ENCODE results near the gene GRIK4.

GRIK4 gene

GRCh38 chr11:120597250-120598215, 86.0 kb downstream of the GRIK4 start:
- H3K27me3 ChIP-seq (ENCODE audit: control insufficient read depth, insufficient read depth, low read length): peaks cover 2% of the 10 kb centered on the region
- H3K9ac ChIP-seq (ENCODE audit: low read length): no peak overlapping the region
- no peak overlapping the region for H3K4me3 ChIP-seq (ENCODE audit: low read length)

DNA sequence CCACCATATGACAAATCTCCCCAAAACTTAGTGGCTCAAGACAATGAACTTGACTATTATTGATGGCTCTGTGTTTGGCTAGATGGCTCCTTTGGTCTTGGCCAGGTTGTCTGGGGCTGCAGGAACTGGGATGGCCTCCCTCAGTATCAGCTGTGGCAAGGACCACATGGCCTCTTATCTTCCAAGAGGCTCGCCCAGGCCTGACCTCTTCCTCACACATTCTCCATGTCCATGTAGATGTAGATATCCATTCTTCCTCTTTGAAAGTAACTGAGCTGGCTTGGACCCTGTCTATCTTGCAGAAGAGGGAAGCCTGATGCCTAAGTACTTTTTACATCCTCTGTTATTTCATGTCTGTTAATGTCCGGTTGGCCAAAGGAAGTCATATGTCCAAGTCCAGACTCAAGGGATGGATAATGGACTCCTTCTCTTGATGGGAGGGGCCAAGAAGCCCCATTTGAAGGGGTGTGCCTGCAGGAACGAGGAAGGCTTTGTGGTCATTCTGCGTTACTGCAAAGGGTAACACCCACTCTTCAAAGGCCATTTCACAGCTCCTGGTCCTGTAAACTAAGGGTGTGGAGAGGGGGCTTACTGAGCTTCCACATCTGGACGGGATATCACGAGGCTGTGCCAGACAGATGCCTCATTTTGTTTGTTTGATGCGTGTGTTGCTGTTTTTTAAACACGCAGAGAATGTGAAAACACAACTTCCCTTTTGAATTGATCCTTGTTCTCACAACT, 87.1 kb downstream of the GRIK4 start:
- no peaks in the 10 kb centered on the region for H3K36me3 ChIP-seq (ENCODE audit: control insufficient read depth, insufficient read depth, low read length)
- H3K4me1 ChIP-seq (ENCODE audit: control insufficient read depth, insufficient read depth, low read length): no peaks in the 10 kb centered on the region
- no peak overlapping the region for H3K4me3 ChIP-seq (ENCODE audit: low read length)
- peaks cover 2% of the 10 kb centered on the region for H3K27me3 ChIP-seq (ENCODE audit: control insufficient read depth, insufficient read depth, low read length)
- no peak overlapping the region for H3K9ac ChIP-seq (ENCODE audit: low read length)
- H3K9me3 ChIP-seq (ENCODE audit: control insufficient read depth, low read length): no peaks in the 10 kb centered on the region

More at GRCh38 chr11:120597250-120598215, 86.0 kb downstream of the GRIK4 start:
- Histone ChIP-seq H3K36me3 (ENCODE audit: control insufficient read depth, insufficient read depth, low read length) (no peaks in the 10 kb centered on the region), H3K4me1 (ENCODE audit: control insufficient read depth, insufficient read depth, low read length) (no peaks in the 10 kb centered on the region), H3K9me3 (ENCODE audit: control insufficient read depth, low read length) (no peaks in the 10 kb centered on the region)

DNA sequence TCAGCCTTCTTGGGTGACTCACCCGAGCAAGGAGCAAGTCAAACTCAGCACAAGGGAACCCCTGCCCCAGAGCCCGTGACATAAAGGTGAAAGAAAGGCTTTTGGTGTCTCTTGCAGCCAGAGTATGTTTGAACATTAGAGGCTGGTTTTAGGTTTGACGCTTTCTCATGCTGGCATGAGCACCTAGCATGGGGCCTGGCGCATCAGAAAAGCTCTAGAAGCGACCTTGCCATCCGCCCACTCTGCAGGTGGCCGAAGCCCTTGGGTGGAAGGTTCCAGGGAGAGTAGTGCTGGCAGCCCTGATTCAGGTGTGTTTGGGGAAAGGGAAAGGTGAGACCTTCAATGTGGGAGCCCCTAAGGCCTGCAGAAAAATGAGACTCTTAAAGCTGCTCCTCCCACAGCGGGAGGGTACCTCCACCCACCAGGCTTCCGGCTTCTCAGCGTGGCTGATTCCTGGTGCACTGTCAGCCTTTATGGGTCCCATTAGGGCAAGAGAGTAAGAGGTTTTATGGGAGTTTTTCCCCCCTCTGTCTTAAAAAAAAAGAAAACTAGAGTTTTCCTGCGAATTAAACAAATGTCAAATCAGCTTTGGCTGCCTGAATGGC, 88.4 kb downstream of the GRIK4 start:
- Histone ChIP-seq H3K4me1 (ENCODE audit: control insufficient read depth, insufficient read depth, low read length) (no peaks in the 10 kb centered on the region), H3K36me3 (ENCODE audit: control insufficient read depth, insufficient read depth, low read length) (no peaks in the 10 kb centered on the region), H3K27me3 (ENCODE audit: control insufficient read depth, insufficient read depth, low read length) (peaks cover 2% of the 10 kb centered on the region), H3K4me3 (ENCODE audit: low read length) (no peak overlapping the region), H3K9me3 (ENCODE audit: control insufficient read depth, low read length) (no peaks in the 10 kb centered on the region), H3K9ac (ENCODE audit: low read length) (no peak overlapping the region)

- Histone ChIP-seq H3K36me3 (ENCODE audit: control insufficient read depth, insufficient read depth, low read length) (no peaks in the 10 kb centered on the region), H3K9me3 (ENCODE audit: control insufficient read depth, low read length) (no peaks in the 10 kb centered on the region), H3K4me1 (ENCODE audit: control insufficient read depth, insufficient read depth, low read length) (no peaks in the 10 kb centered on the region), H3K4me3 (ENCODE audit: low read length) (no peak overlapping the region), H3K27me3 (ENCODE audit: control insufficient read depth, insufficient read depth, low read length) (peaks cover 2% of the 10 kb centered on the region), H3K9ac (ENCODE audit: low read length) (no peak overlapping the region)
These were observed 90.0 kb downstream of the GRIK4 start for GRCh38 chr11:120601536-120601935.

DNA sequence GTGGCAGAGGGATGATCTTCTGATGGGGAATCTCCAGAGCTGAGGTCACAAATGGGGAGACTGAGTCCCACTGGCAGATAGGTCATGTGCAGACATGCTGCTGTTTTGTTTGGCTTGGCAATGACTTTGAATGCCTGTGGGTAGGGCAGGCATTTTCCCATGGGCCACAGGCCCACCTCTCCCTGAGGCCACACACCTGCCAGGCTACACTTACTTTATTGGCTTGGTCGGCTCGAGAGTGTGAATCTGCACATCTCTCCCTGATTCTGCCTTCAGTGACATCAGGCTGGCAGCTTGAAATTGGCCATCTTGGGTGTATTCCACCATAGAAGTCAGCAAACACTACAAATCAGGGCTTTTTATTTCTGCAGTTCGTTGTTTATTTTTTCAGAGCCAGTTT, 91.5 kb downstream of the GRIK4 start:
- Histone ChIP-seq H3K4me3 (ENCODE audit: low read length) (no peak overlapping the region), H3K27me3 (ENCODE audit: control insufficient read depth, insufficient read depth, low read length) (peaks cover 2% of the 10 kb centered on the region), H3K36me3 (ENCODE audit: control insufficient read depth, insufficient read depth, low read length) (no peaks in the 10 kb centered on the region)

DNA sequence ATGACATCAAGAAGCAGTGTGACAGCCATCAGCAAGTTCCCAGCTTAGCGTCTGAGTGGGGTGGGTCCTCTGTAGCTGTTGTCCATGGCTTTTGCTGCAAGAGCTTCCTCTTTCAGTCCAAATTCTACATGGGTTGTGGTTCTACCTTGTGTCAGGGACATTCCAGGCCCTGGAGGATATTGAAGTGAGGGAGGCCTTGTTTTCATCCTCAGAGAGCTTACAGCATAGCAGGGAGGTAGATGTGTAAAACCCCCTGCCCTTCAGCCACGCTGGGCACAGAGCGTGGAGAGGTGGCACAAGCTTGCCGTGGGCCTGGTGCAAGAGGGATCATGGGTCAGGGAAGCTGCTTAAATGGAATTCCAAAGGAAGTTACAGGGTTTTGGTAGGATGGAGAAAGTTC, 93.9 kb downstream of the GRIK4 start:
- Histone ChIP-seq H3K4me3 (ENCODE audit: low read length) (no peak overlapping the region), H3K9me3 (ENCODE audit: control insufficient read depth, low read length) (no peaks in the 10 kb centered on the region), H3K36me3 (ENCODE audit: control insufficient read depth, insufficient read depth, low read length) (no peaks in the 10 kb centered on the region), H3K27me3 (ENCODE audit: control insufficient read depth, insufficient read depth, low read length) (peaks cover 1% of the 10 kb centered on the region), H3K4me1 (ENCODE audit: control insufficient read depth, insufficient read depth, low read length) (peaks cover 7% of the 10 kb centered on the region), H3K9ac (ENCODE audit: low read length) (no peak overlapping the region)

More for the DNA sequence above, 91.5 kb downstream of the GRIK4 start:
- Histone ChIP-seq H3K9me3 (ENCODE audit: control insufficient read depth, low read length) (no peaks in the 10 kb centered on the region), H3K4me1 (ENCODE audit: control insufficient read depth, insufficient read depth, low read length) (no peaks in the 10 kb centered on the region), H3K9ac (ENCODE audit: low read length) (no peak overlapping the region)

DNA sequence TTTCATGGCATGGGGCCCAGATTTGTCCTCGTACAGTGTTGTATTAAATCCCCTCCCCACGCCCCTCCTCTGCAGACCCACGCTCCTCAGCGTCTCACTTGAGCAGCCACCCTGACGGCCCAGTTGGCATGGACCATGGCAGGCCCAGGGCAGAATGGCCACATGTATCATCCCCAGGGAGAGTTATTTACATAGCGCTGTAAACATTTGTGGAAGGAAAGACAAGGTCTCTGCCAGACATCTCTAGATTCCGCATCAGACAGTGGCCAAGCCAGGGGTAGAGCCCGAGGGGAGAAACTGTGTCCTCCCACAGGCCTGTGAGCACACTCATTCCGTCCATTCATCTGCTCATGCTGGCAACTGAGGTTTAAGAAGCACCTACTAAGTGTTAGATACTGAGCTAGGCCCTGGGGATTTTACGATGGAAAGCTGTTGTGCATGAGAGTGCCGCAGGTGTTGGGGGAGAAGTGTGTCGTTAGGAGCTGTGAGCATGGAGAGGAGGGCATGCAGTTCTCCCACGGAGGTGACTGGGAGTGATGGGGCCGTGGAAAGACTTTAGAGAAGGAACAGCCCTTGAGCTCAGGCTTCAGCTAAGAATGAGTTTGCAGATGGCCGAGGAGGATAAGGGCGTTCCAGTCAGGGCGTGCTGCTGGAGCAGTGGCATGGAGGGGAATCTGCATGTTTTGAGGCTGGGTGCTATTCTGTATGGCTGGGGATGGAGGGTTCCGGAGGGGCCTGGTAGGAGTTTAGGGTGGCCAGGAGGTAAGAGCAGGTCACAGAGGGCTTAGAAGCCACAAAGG, 94.9 kb downstream of the GRIK4 start:
- Histone ChIP-seq H3K36me3 (ENCODE audit: control insufficient read depth, insufficient read depth, low read length) (no peaks in the 10 kb centered on the region), H3K4me3 (ENCODE audit: low read length) (no peak overlapping the region), H3K4me1 (ENCODE audit: control insufficient read depth, insufficient read depth, low read length) (peaks cover 7% of the 10 kb centered on the region), H3K9ac (ENCODE audit: low read length) (no peak overlapping the region), H3K27me3 (ENCODE audit: control insufficient read depth, insufficient read depth, low read length) (no peaks in the 10 kb centered on the region), H3K9me3 (ENCODE audit: control insufficient read depth, low read length) (no peaks in the 10 kb centered on the region)

GRCh38 chr11:120608061-120608460, 96.5 kb downstream of the GRIK4 start:
- Histone ChIP-seq H3K36me3 (ENCODE audit: control insufficient read depth, insufficient read depth, low read length) (no peaks in the 10 kb centered on the region), H3K4me3 (ENCODE audit: low read length) (no peak overlapping the region), H3K4me1 (ENCODE audit: control insufficient read depth, insufficient read depth, low read length) (peaks cover 12% of the 10 kb centered on the region), H3K9ac (ENCODE audit: low read length) (no peak overlapping the region), H3K9me3 (ENCODE audit: control insufficient read depth, low read length) (no peaks in the 10 kb centered on the region), H3K27me3 (ENCODE audit: control insufficient read depth, insufficient read depth, low read length) (no peaks in the 10 kb centered on the region)

DNA sequence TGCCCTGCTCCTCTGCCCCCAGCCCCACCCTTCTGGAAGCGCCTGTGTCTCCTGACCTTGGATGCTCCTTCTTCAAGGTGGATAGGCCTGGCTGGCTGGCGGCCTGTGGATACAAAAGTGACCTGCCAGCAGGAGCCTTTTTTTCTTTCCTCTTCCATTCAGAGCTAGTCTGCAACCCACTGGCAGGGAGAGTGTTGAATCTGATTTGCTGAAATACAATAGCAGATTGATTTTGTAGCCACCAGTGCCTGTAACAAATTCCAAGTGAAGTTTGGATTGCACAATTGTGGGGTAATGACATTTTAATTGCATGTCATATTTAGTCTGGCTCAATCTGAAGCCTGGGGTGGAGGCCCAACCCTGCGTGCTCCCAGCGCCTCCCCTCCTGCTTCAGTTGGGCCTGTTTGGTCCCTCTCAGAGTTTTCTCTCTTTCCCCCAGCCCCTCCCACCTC, 97.2 kb downstream of the GRIK4 start:
- Histone ChIP-seq H3K9me3 (ENCODE audit: control insufficient read depth, low read length) (no peaks in the 10 kb centered on the region), H3K9ac (ENCODE audit: low read length) (no peak overlapping the region)

DNA sequence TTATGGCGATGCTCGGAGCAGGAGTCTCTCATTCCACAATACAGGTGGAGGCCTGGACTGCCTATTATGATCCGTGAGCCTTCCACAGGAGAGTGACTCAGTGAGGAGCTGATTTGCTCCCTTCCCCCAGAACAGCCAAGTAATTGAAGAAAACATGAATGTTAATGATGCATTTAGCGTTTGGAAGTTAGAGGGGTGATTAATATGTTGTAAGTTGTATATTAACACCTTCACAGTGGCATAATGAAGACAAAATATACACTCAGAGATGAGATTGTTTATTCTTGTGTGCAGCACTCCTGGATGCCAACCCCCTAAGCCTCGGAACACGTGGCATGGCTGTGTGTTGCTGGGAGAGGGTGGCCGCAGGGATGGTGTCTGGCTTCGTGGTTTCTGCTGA, 98.6 kb downstream of the GRIK4 start:
- no peaks in the 10 kb centered on the region for H3K36me3 ChIP-seq (ENCODE audit: control insufficient read depth, insufficient read depth, low read length)
- no peaks in the 10 kb centered on the region for H3K9me3 ChIP-seq (ENCODE audit: control insufficient read depth, low read length)
- H3K9ac ChIP-seq (ENCODE audit: low read length): no peak overlapping the region
- H3K4me1 ChIP-seq (ENCODE audit: control insufficient read depth, insufficient read depth, low read length): peaks cover 18% of the 10 kb centered on the region
- no peaks in the 10 kb centered on the region for H3K27me3 ChIP-seq (ENCODE audit: control insufficient read depth, insufficient read depth, low read length)
- H3K4me3 ChIP-seq (ENCODE audit: low read length): no peak overlapping the region

More for the DNA sequence above, 97.2 kb downstream of the GRIK4 start:
- no peaks in the 10 kb centered on the region for H3K36me3 ChIP-seq (ENCODE audit: control insufficient read depth, insufficient read depth, low read length)
- no peak overlapping the region for H3K4me3 ChIP-seq (ENCODE audit: low read length)
- no peaks in the 10 kb centered on the region for H3K27me3 ChIP-seq (ENCODE audit: control insufficient read depth, insufficient read depth, low read length)
- peaks cover 18% of the 10 kb centered on the region for H3K4me1 ChIP-seq (ENCODE audit: control insufficient read depth, insufficient read depth, low read length)

- no peaks in the 10 kb centered on the region for H3K9me3 ChIP-seq (ENCODE audit: control insufficient read depth, low read length)
- H3K4me3 ChIP-seq (ENCODE audit: low read length): no peak overlapping the region
- no peaks in the 10 kb centered on the region for H3K36me3 ChIP-seq (ENCODE audit: control insufficient read depth, insufficient read depth, low read length)
- H3K4me1 ChIP-seq (ENCODE audit: control insufficient read depth, insufficient read depth, low read length): peaks cover 18% of the 10 kb centered on the region
- no peak overlapping the region for H3K9ac ChIP-seq (ENCODE audit: low read length)
- H3K27me3 ChIP-seq (ENCODE audit: control insufficient read depth, insufficient read depth, low read length): no peaks in the 10 kb centered on the region
These were observed 100.0 kb downstream of the GRIK4 start for GRCh38 chr11:120611581-120611980.
